HCT116 (cell line): ENCODE results near the gene CD40. TPM values are rescaled to one million over a fixed set of nuclear protein-coding genes. Genes with fewer than 3 reads are reported as not detected.

Experiments used
- ATAC-seq: fragments of 200-7000 bp; cut with Tn5 transposase; 2 replicates; pipeline ENCODE4 v1.9.1; 2020; ENCODE audit warnings: mild to moderate bottlenecking, moderate library complexity
- BruUV-seq: library from RNA; stranded (reverse); fragments of 400-500 nt; replicated peaks from 2 replicates; lab custom pipeline; 2021; lab: Mats Ljungman, UMichigan
- CTCF ChIA-PET: fragments of 300-600 bp; sonication (Branson Sonifier 250); formaldehyde crosslinking; loops from one replicate; lab custom pipeline; 2021; ENCODE audit warnings: antibody characterized with exemption; lab: Charles Lee
- POLR2A ChIA-PET: fragments of 300-600, 350-600 bp; sonication (Branson Sonifier 250); formaldehyde crosslinking; loops from one replicate; lab custom pipeline; 2021; ENCODE audit warnings: antibody characterized with exemption; lab: Charles Lee
- RAD21 ChIA-PET, 2 experiments: fragments of 300-600 bp; sonication (Branson Sonifier 250); formaldehyde crosslinking; loops; one replicate each; lab custom pipeline; 2023; ENCODE audit warnings: low total read pairs in 2 of 2; ENCODE audit not compliant: uncharacterized antibody in 2 of 2, unreplicated experiment in 2 of 2, low non-redundant PET in 1 of 2; lab: Charles Lee
- DNase-seq: peaks from one replicate; pipeline ENCODE4 v3.0.0-alpha.2; 2010; ENCODE audit warnings: low read depth, low spot score
- H2AFZ ChIP-seq: fragments of 200-600 bp; shearing (Covaris generic), sonication (generic); 2 replicates; pipeline ENCODE4 v1.6.1; 2017; ENCODE audit warnings: low read depth, mixed run types, mixed read lengths, antibody characterized with exemption, low read length; ENCODE audit not compliant: poor library complexity, severe bottlenecking
- H3K27ac ChIP-seq: 2 replicates; pipeline ENCODE4 v1.5.1; 2012; ENCODE audit warnings: low read depth, low read length
- H3K27me3 ChIP-seq: fragments of 200-600 bp; sonication (generic); 2 replicates; pipeline ENCODE4 v1.6.1; 2016; ENCODE audit warnings: mixed run types, low read length, mixed read lengths; ENCODE audit not compliant: insufficient read depth
- H3K36me3 ChIP-seq, 2 experiments: fragments of 200-500 bp in 1 of 2; fragments of 200-600 bp in 1 of 2; sonication (Bioruptor generic) in 1 of 2; sonication (generic) in 1 of 2; 2 replicates each; pipeline versions ENCODE4 v1.5.1 to v1.6.1; 2014 to 2016; ENCODE audit warnings: low read length in 2 of 2, inconsistent platforms in 1 of 2, mixed read lengths in 1 of 2, mixed run types in 1 of 2; ENCODE audit not compliant: insufficient read depth in 2 of 2, control insufficient read depth in 1 of 2
- H3K4me1 ChIP-seq, 2 experiments: fragments of 200-600 bp in 1 of 2; sonication (generic) in 1 of 2; 2 replicates each; pipeline versions ENCODE4 v1.5.1 to v1.6.1; 2012 to 2017; ENCODE audit warnings: low read length in 2 of 2, inconsistent platforms in 1 of 2, mild to moderate bottlenecking in 1 of 2, mixed read lengths in 1 of 2, mixed run types in 1 of 2, moderate library complexity in 1 of 2; ENCODE audit not compliant: insufficient read depth in 2 of 2, control insufficient read depth in 1 of 2
- H3K4me2 ChIP-seq: fragments of 200-600 bp; sonication (generic); 2 replicates; pipeline ENCODE4 v1.6.1; 2017; ENCODE audit warnings: mixed run types, low read length, mixed read lengths
- H3K4me3 ChIP-seq, 2 experiments: fragments of 200-600 bp in 1 of 2; sonication (generic) in 1 of 2; replicated peaks in 1 of 2; 2 replicates each; pipeline ENCODE4 v1.5.1; 2011 to 2016; ENCODE audit warnings: low read length in 2 of 2, control low read depth in 1 of 2, low read depth in 1 of 2, mild to moderate bottlenecking in 1 of 2, mixed read lengths in 1 of 2, mixed run types in 1 of 2
- H3K79me2 ChIP-seq: fragments of 200-600 bp; sonication (generic); 2 replicates; pipeline ENCODE4 v1.6.1; 2017; ENCODE audit warnings: mild to moderate bottlenecking, mixed run types, low read length, moderate library complexity, mixed read lengths; ENCODE audit not compliant: insufficient read depth
- H3K9ac ChIP-seq: fragments of 200-600 bp; sonication (generic); 2 replicates; pipeline ENCODE4 v1.6.1; 2016; ENCODE audit warnings: low read length, mixed read lengths
- H3K9me2 ChIP-seq: fragments of 200-600 bp; sonication (generic), shearing (Covaris generic); 2 replicates; pipeline ENCODE4 v1.6.1; 2017; ENCODE audit warnings: mixed run types, mild to moderate bottlenecking, moderate library complexity; ENCODE audit not compliant: insufficient read depth
- H3K9me3 ChIP-seq, 2 experiments: fragments of 200-500 bp in 1 of 2; fragments of 200-600 bp in 1 of 2; sonication (Bioruptor generic) in 1 of 2; sonication (generic) in 1 of 2; 2 replicates each; pipeline ENCODE4 v1.6.1; 2014 to 2017; ENCODE audit warnings: low read length in 2 of 2, mixed read lengths in 2 of 2, inconsistent platforms in 1 of 2, low read depth in 1 of 2, mild to moderate bottlenecking in 1 of 2, mixed run types in 1 of 2, moderate library complexity in 1 of 2; ENCODE audit not compliant: control insufficient read depth in 1 of 2, insufficient read depth in 1 of 2
- H4K20me1 ChIP-seq: fragments of 200-600 bp; sonication (generic), shearing (Covaris generic); 2 replicates; pipeline ENCODE4 v1.6.1; 2017; ENCODE audit warnings: mixed run types, mild to moderate bottlenecking, moderate library complexity; ENCODE audit not compliant: insufficient read depth
- CBX3 ChIP-seq: IDR thresholded peaks from 2 replicates; pipeline ENCODE4 v1.6.1; 2012; ENCODE audit warnings: low read depth
- CEBPB ChIP-seq: IDR thresholded peaks from 2 replicates; pipeline ENCODE4 v1.6.1; 2012; ENCODE audit warnings: low read depth
- CTCF ChIP-seq, 3 experiments: fragments of 200-600 bp in 1 of 3; sonication (generic) in 1 of 3; IDR thresholded peaks in 2 of 3; conservative IDR thresholded peaks in 1 of 3; 2 replicates each; pipeline ENCODE4 v1.5.1; 2012 to 2017; ENCODE audit warnings: low read depth in 2 of 3, low read length in 2 of 3, antibody characterized with exemption in 1 of 3, borderline replicate concordance in 1 of 3, control low read depth in 1 of 3, mild to moderate bottlenecking in 1 of 3, mixed read lengths in 1 of 3, mixed run types in 1 of 3, moderate library complexity in 1 of 3; ENCODE audit not compliant: insufficient read depth in 1 of 3
- EGR1 ChIP-seq: IDR thresholded peaks from 2 replicates; pipeline ENCODE4 v1.6.1; 2012; ENCODE audit warnings: low read depth
- ELF1 ChIP-seq: IDR thresholded peaks from 2 replicates; pipeline ENCODE4 v1.6.1; 2012; ENCODE audit warnings: low read depth, borderline replicate concordance
- EZH2 ChIP-seq: fragments of 200-600 bp; sonication (generic); IDR thresholded peaks from 2 replicates; pipeline ENCODE4 v1.6.1; 2017; ENCODE audit warnings: antibody characterized with exemption, mixed run types
- EZH2phosphoT487 ChIP-seq: fragments of 200-600 bp; IDR thresholded peaks from 2 replicates; pipeline ENCODE4 v1.6.1; 2018; ENCODE audit warnings: antibody characterized with exemption, borderline replicate concordance
- FOSL1 ChIP-seq: IDR thresholded peaks from 2 replicates; pipeline ENCODE4 v1.6.1; 2012; ENCODE audit warnings: low read depth
- JUND ChIP-seq: IDR thresholded peaks from 2 replicates; pipeline ENCODE4 v1.6.1; 2012
- MAX ChIP-seq: IDR thresholded peaks from 2 replicates; pipeline ENCODE4 v1.6.1; 2012
- RAD21 ChIP-seq: IDR thresholded peaks from 2 replicates; pipeline ENCODE4 v1.6.1; 2012; ENCODE audit warnings: low read depth, mild to moderate bottlenecking
- SIN3A ChIP-seq: IDR thresholded peaks from 2 replicates; pipeline ENCODE4 v1.6.1; 2012; ENCODE audit warnings: low read depth
- SP1 ChIP-seq: IDR thresholded peaks from 2 replicates; pipeline ENCODE4 v1.6.1; 2012; ENCODE audit warnings: low read depth
- SRF ChIP-seq: IDR thresholded peaks from 2 replicates; pipeline ENCODE4 v1.6.1; 2012; ENCODE audit warnings: low read depth
- ZBTB33 ChIP-seq: IDR thresholded peaks from 2 replicates; pipeline ENCODE4 v1.6.1; 2011; ENCODE audit warnings: mild to moderate bottlenecking, low read length, moderate library complexity; ENCODE audit not compliant: insufficient replicate concordance; ENCODE audit errors: extremely low read depth
- ZFX ChIP-seq: fragments of 450-650 bp; IDR thresholded peaks from 2 replicates; pipeline ENCODE4 v1.6.1; 2017
- intact Hi-C: fragments of 100-400 bp; cut with micrococcal nuclease; formaldehyde crosslinking; loops from 2 replicates; pipeline ENCODE4 v1.10.0; 2022
- total RNA-seq: library from RNA; stranded (reverse); gene quantifications from one replicate; pipeline ENCODE4 v1.2.1, GENCODE V29; 2021; ENCODE audit not compliant: unreplicated experiment

The CD40 gene
- total RNA-seq, 1 experiment from 2014 or later: 21.3 TPM

GRCh38 chr20:46071573-46071972 is 46.5 kb upstream of the CD40 start:
- ChIA-PET RAD21 (no interaction called here), CTCF (no interaction called here), POLR2A (no interaction called here)
- Histone ChIP-seq H3K27me3 (no peaks in the 10 kb centered on the region), H3K9me3 (no peaks in the 10 kb centered on the region), H3K79me2 (peaks cover 11% of the 10 kb centered on the region; the same call in 1 of the 2 replicates), H2AFZ (no peak overlapping the region), H3K4me1 (no peaks in the 10 kb centered on the region), H3K4me3 (no peak overlapping the region), H4K20me1 (no peaks in the 10 kb centered on the region), H3K9ac (no peak overlapping the region), H3K4me2 (no peak overlapping the region), H3K27ac (no peak overlapping the region), H3K36me3 (peaks cover 40 to 41% of the 10 kb centered on the region in 2 experiments), H3K9me2 (no peaks in the 10 kb centered on the region)
- BruUV-seq: no TSS peak
- DNase-seq: no peak
- ATAC-seq: no peak
- intact Hi-C loops: no loop called here
- TF ChIP-seq RAD21 (no peak), CBX3 (no peak), SIN3A (no peak), FOSL1 (no peak), JUND (no peak), ZBTB33 (no peak)

- peaks cover 30 to 38% of the 10 kb centered on the region in 2 experiments; a peak in 3 of 4 replicates for H3K36me3 ChIP-seq
- no peaks in the 10 kb centered on the region for H4K20me1 ChIP-seq
- no peak overlapping the region for H3K4me3 ChIP-seq
- DNase-seq (no peak), ATAC-seq (no peak)
- no peaks in the 10 kb centered on the region for H3K4me1 ChIP-seq
- H3K27ac ChIP-seq: no peak overlapping the region
- no peak overlapping the region for H3K9ac ChIP-seq
- H3K9me2 ChIP-seq: no peaks in the 10 kb centered on the region
- TF ChIP-seq MAX (no peak), SIN3A (no peak), FOSL1 (no peak), SRF (no peak), SP1 (no peak), JUND (no peak), EZH2 (no peak), EZH2phosphoT487 (no peak), ZFX (no peak), EGR1 (no peak), RAD21 (no peak), CEBPB (no peak), ELF1 (no peak), ZBTB33 (no peak), CTCF (IDR thresholded peaks at IDR 0.05 in 2 of 3, conservative IDR thresholded peaks at IDR 0.05 in 1 of 3; ENCODE audit: borderline replicate concordance in 1 of 3, insufficient read depth in 1 of 3, low read depth in 2 of 3, low read length in 2 of 3) (no peak)
- H3K27me3 ChIP-seq: no peaks in the 10 kb centered on the region
- H3K4me2 ChIP-seq: no peak overlapping the region
- no peaks in the 10 kb centered on the region for H3K9me3 ChIP-seq
- POLR2A ChIA-PET: no interaction called here
- no peak overlapping the region for H2AFZ ChIP-seq
- CTCF ChIA-PET: no interaction called here
- RAD21 ChIA-PET: no interaction called here
- H3K79me2 ChIP-seq: peaks cover 16% of the 10 kb centered on the region; the same call in 1 of the 2 replicates
- intact Hi-C loops: no loop called here
- BruUV-seq: no TSS peak
These were observed 45.1 kb upstream of the CD40 start for GRCh38 chr20:46073024-46073423.
